ENCODE measurements around the gene MLX.
"Not testable (repeated sequence)": the region's sequence is repeated elsewhere in the genome, so short reads cannot be mapped to it uniquely, and the experiment has no call there.

Gene MLX

GRCh38 chr17:42555122-42555622 lies 11.7 kb upstream of the MLX start:
- DNase-seq (ENCODE audit: low read depth) = no peak

GRCh38 chr17:42555961-42556617 lies 10.8 kb upstream of the MLX start:
- DNase-seq (ENCODE audit: low read depth) = not testable (repeated sequence)

GRCh38 chr17:42559075-42559474 lies 7.8 kb upstream of the MLX start:
- no peak for DNase-seq (ENCODE audit: low read depth)

- DNase-seq (ENCODE audit: low read depth) = no peak
These were observed 6.7 kb upstream of the MLX start for GRCh38 chr17:42560246-42560645.

GRCh38 chr17:42561897-42562387 lies 5.0 kb upstream of the MLX start, which contains the start of gene COASY:
Gene COASY, plus strand, starts transcription at chr17:42562148. Its CDS starts 475 bp downstream, at chr17:42562623.
- peak; percentile 87 for DNase-seq (ENCODE audit: low read depth)

GRCh38 chr17:42562388-42563142 lies 4.3 kb upstream of the MLX start:
- no peak for DNase-seq (ENCODE audit: low read depth)

- no peak for DNase-seq (ENCODE audit: low read depth)
These were observed 3.8 kb upstream of the MLX start for GRCh38 chr17:42563143-42563509.

GRCh38 chr17:42563543-42563942 lies 3.4 kb upstream of the MLX start:
- DNase-seq (ENCODE audit: low read depth) = no peak

- no peak for DNase-seq (ENCODE audit: low read depth)
These were observed 3.0 kb upstream of the MLX start for GRCh38 chr17:42563950-42564349.

GRCh38 chr17:42564815-42565522 lies 1.9 kb upstream of the MLX start:
- DNase-seq (ENCODE audit: low read depth) = no peak

GRCh38 chr17:42565523-42566214 lies 1.2 kb upstream of the MLX start:
- no peak for DNase-seq (ENCODE audit: low read depth)

- DNase-seq (ENCODE audit: low read depth) = no peak
These were observed 551 bp upstream of the MLX start for GRCh38 chr17:42566215-42566882.

GRCh38 chr17:42568341-42569111 lies 1.6 kb downstream of the MLX start:
- DNase-seq (ENCODE audit: low read depth) = no peak

- DNase-seq (ENCODE audit: low read depth) = no peak
These were observed 4.7 kb downstream of the MLX start for GRCh38 chr17:42571435-42572225.

GRCh38 chr17:42573095-42573494 lies 6.2 kb downstream of the MLX start:
- no peak for DNase-seq (ENCODE audit: low read depth)

- DNase-seq (ENCODE audit: low read depth) = no peak
These were observed 7.6 kb downstream of the MLX start for GRCh38 chr17:42574463-42574862.

GRCh38 chr17:42577140-42577531 lies 10.2 kb downstream of the MLX start:
- DNase-seq (ENCODE audit: low read depth) = no peak

- peak; percentile 87 for DNase-seq (ENCODE audit: low read depth)
These were observed 10.8 kb downstream of the MLX start, which contains the start of gene PSMC3IP for GRCh38 chr17:42577532-42578281. Gene PSMC3IP, minus strand, starts transcription at chr17:42577729. Its CDS starts 43 bp downstream, at chr17:42577686.

- peak; percentile 41 for DNase-seq (ENCODE audit: low read depth)
These were observed 11.5 kb downstream of the MLX start for GRCh38 chr17:42578282-42578869.

All from activated gamma-delta T cell treated with anti-CD3 and anti-CD28 coated beads, Interleukin-2, amount 50 U/mL, for 16 hours (primary cell).